IMR-90 (cell line): ENCODE measurements around the gene MNT. TPM values are rescaled to one million over a fixed set of nuclear protein-coding genes. Genes with fewer than 3 reads are reported as not detected.
A peak's percentile ranks its signal among the peaks of the same experiment; 100 is the strongest.

ENCODE experiments used
- ATAC-seq: fragments of 200-7000 bp; cut with Tn5 transposase; 2 replicates; pipeline ENCODE4 v1.9.1; 2020; ENCODE audit warnings: low read depth, mild to moderate bottlenecking, moderate library complexity
- BruUV-seq: library from RNA; stranded (reverse); fragments of 400-500 nt; replicated peaks from 2 replicates; lab custom pipeline; 2021; lab: Mats Ljungman, UMichigan
- CTCF ChIA-PET: fragments of 300-600 bp; formaldehyde crosslinking; extraction: SDS; loops from one replicate; lab custom pipeline; 2021; ENCODE audit warnings: antibody characterized with exemption; lab: Yijun Ruan, JAX
- POLR2A ChIA-PET: fragments of 300-600 bp; sonication (Branson Sonifier 250); formaldehyde crosslinking; loops from one replicate; lab custom pipeline; 2022; ENCODE audit warnings: antibody characterized with exemption; ENCODE audit not compliant: unreplicated experiment; lab: Charles Lee
- DNase-seq: peaks from one replicate; pipeline ENCODE4 v3.0.0; 2013
- H2AFZ ChIP-seq: replicated peaks from 2 replicates; pipeline ENCODE3; 2013; ENCODE audit warnings: low read length, mild to moderate bottlenecking; ENCODE audit not compliant: poor library complexity
- H2AK5ac ChIP-seq: 2 replicates; pipeline ENCODE4 v1.6.1; 2013; ENCODE audit warnings: low read depth, low read length, inconsistent platforms
- H2AK9ac ChIP-seq: replicated peaks from 2 replicates; pipeline ENCODE3; 2013; ENCODE audit warnings: mild to moderate bottlenecking, low read depth, low read length, moderate library complexity; ENCODE audit not compliant: poor library complexity
- H2BK120ac ChIP-seq: 2 replicates; pipeline ENCODE4 v1.6.1; 2013; ENCODE audit warnings: low read depth, low read length, inconsistent platforms
- H2BK15ac ChIP-seq: 3 replicates; pipeline ENCODE4 v1.6.1; 2013; ENCODE audit warnings: low read depth, low read length, inconsistent platforms
- H2BK20ac ChIP-seq: 2 replicates; pipeline ENCODE4 v1.6.1; 2013; ENCODE audit warnings: low read depth, mild to moderate bottlenecking, inconsistent platforms, low read length, moderate library complexity
- H2BK5ac ChIP-seq: 2 replicates; pipeline ENCODE4 v1.6.1; 2013; ENCODE audit warnings: mild to moderate bottlenecking, low read depth, low read length, inconsistent platforms; ENCODE audit not compliant: poor library complexity, severe bottlenecking
- H3K14ac ChIP-seq: replicated peaks from 2 replicates; pipeline ENCODE4 v1.6.1; 2013; ENCODE audit warnings: low read depth, low read length, inconsistent platforms
- H3K18ac ChIP-seq: 2 replicates; pipeline ENCODE4 v1.6.1; 2013; ENCODE audit warnings: low read depth, low read length, control low read depth
- H3K23ac ChIP-seq: 2 replicates; pipeline ENCODE4 v1.6.1; 2013; ENCODE audit warnings: low read depth, low read length, inconsistent platforms
- H3K27ac ChIP-seq: 2 replicates; pipeline ENCODE4 v1.5.1; 2013; ENCODE audit warnings: mild to moderate bottlenecking, control low read depth, low read length; ENCODE audit not compliant: insufficient read depth
- H3K27me3 ChIP-seq: 2 replicates; pipeline ENCODE4 v1.6.1; 2013; ENCODE audit warnings: low read length; ENCODE audit not compliant: control insufficient read depth, insufficient read depth
- H3K36me3 ChIP-seq: 2 replicates; pipeline ENCODE4 v1.6.1; 2013; ENCODE audit warnings: low read length, mixed read lengths; ENCODE audit not compliant: control insufficient read depth, insufficient read depth
- H3K4ac ChIP-seq: 2 replicates; pipeline ENCODE4 v1.6.1; 2013; ENCODE audit warnings: low read depth, low read length, inconsistent platforms
- H3K4me1 ChIP-seq: 2 replicates; pipeline ENCODE4 v1.6.1; 2013; ENCODE audit warnings: low read length, mixed read lengths; ENCODE audit not compliant: control insufficient read depth, insufficient read depth
- H3K4me2 ChIP-seq: 2 replicates; pipeline ENCODE4 v1.6.1; 2013; ENCODE audit warnings: low read depth, mild to moderate bottlenecking, control low read depth, low read length, moderate library complexity
- H3K4me3 ChIP-seq: 2 replicates; pipeline ENCODE4 v1.5.1; 2013; ENCODE audit warnings: low read depth, mild to moderate bottlenecking, control low read depth, low read length, moderate library complexity; ENCODE audit not compliant: insufficient read depth
- H3K56ac ChIP-seq: 2 replicates; pipeline ENCODE4 v1.6.1; 2013; ENCODE audit warnings: low read length, inconsistent platforms; ENCODE audit not compliant: insufficient read depth; ENCODE audit errors: extremely low read depth
- H3K79me1 ChIP-seq, 2 experiments: 2 replicates each; pipeline ENCODE4 v1.6.1; 2013; ENCODE audit warnings: low read length in 2 of 2, inconsistent platforms in 1 of 2, low read depth in 1 of 2
- H3K9ac ChIP-seq: 2 replicates; pipeline ENCODE4 v1.6.1; 2013; ENCODE audit warnings: low read depth, low read length, control low read depth
- H3K9me1 ChIP-seq: 2 replicates; pipeline ENCODE4 v1.6.1; 2013; ENCODE audit warnings: low read length, inconsistent platforms; ENCODE audit not compliant: insufficient read depth
- H3K9me3 ChIP-seq: 2 replicates; pipeline ENCODE4 v1.6.1; 2013; ENCODE audit warnings: low read length; ENCODE audit not compliant: control insufficient read depth, insufficient read depth
- H4K20me1 ChIP-seq: 2 replicates; pipeline ENCODE4 v1.6.1; 2013; ENCODE audit warnings: low read length, inconsistent platforms; ENCODE audit not compliant: insufficient read depth
- H4K5ac ChIP-seq: 2 replicates; pipeline ENCODE4 v1.6.1; 2013; ENCODE audit warnings: mild to moderate bottlenecking, low read depth, low read length, control low read depth
- H4K8ac ChIP-seq, 2 experiments: 2 replicates each; pipeline ENCODE4 v1.6.1; 2013; ENCODE audit warnings: low read depth in 2 of 2, low read length in 2 of 2, control low read depth in 1 of 2, inconsistent platforms in 1 of 2
- H4K91ac ChIP-seq: 2 replicates; pipeline ENCODE4 v1.6.1; 2013; ENCODE audit warnings: low read depth, low read length, inconsistent platforms; ENCODE audit not compliant: insufficient read depth
- CHD1 ChIP-seq: IDR thresholded peaks from 2 replicates; pipeline ENCODE4 v1.6.1; 2012; ENCODE audit warnings: low read depth, low read length, improper control_type of control experiment
- ELK1 ChIP-seq: fragments of 150-350 bp; IDR thresholded peaks from 2 replicates; pipeline ENCODE4 v1.6.1; 2016; ENCODE audit warnings: low read depth, mild to moderate bottlenecking, low read length, moderate library complexity, borderline replicate concordance
- FOS ChIP-seq: fragments of 150-350 bp; IDR thresholded peaks from 2 replicates; pipeline ENCODE4 v1.6.1; 2016; ENCODE audit warnings: low read depth, low read length
- MAFK ChIP-seq: IDR thresholded peaks from 2 replicates; pipeline ENCODE4 v1.6.1; 2012; ENCODE audit warnings: low read depth, low read length, improper control_type of control experiment
- MAZ ChIP-seq: IDR thresholded peaks from 2 replicates; pipeline ENCODE4 v1.6.1; 2012; ENCODE audit warnings: low read depth, mild to moderate bottlenecking, low read length, improper control_type of control experiment, moderate library complexity, borderline replicate concordance
- RCOR1 ChIP-seq: IDR thresholded peaks from 2 replicates; pipeline ENCODE4 v1.6.1; 2012; ENCODE audit warnings: mild to moderate bottlenecking, low read length, improper control_type of control experiment; ENCODE audit not compliant: insufficient replicate concordance
- RFX5 ChIP-seq: IDR thresholded peaks from 2 replicates; pipeline ENCODE4 v1.8.0; 2012; ENCODE audit warnings: low read depth, mild to moderate bottlenecking, low read length, moderate library complexity
- USF2 ChIP-seq: fragments of 150-350 bp; IDR thresholded peaks from 2 replicates; pipeline ENCODE4 v1.6.1; 2017; ENCODE audit warnings: mild to moderate bottlenecking, antibody characterized with exemption, low read length, low read depth
- WGBS, 2 experiments: methylation state at CpG; one replicate each; pipeline versions ENCODE4 v1.1.5 to v1.1.7; 2013; ENCODE audit warnings: missing lambda C conversion rate in 2 of 2; ENCODE audit not compliant: insufficient read length in 1 of 2; ENCODE audit errors: extremely low coverage in 2 of 2; 5-methylcytosine and 5-hydroxymethylcytosine counted together
- dilution Hi-C: fragments of 300-500 bp; cut with HindIII; formaldehyde crosslinking; loops from one replicate; pipeline ENCODE4 v1.14.3; 2018; ENCODE audit warnings: low sequenced_read_pairs; ENCODE audit not compliant: unreplicated experiment
- in situ Hi-C: fragments of 300-500 bp; cut with MboI; formaldehyde crosslinking; loops from 3 replicates; pipeline ENCODE4 v1.14.3; 2019; ENCODE audit warnings: low sequenced_read_pairs, inconsistent platforms, mixed read lengths
- intact Hi-C: fragments of 100-400 bp; cut with micrococcal nuclease; formaldehyde crosslinking; loops from 2 replicates; pipeline ENCODE4 v1.10.0; 2022
- polyA plus RNA-seq, 3 experiments: library from polyadenylated mRNA; depleted of rRNA; stranded (reverse); fragments of >200 nt; gene quantifications; 2 replicates each; pipeline ENCODE4 v1.2.3, GENCODE V29; 2012; ENCODE audit warnings: low replicate concordance in 1 of 3
- total RNA-seq: library from RNA; depleted of rRNA; stranded (reverse); fragments of >200 nt; gene quantifications from 2 replicates; pipeline ENCODE4 v1.2.3, GENCODE V29; 2012

Gene MNT
- total and polyA plus RNA-seq, 2 of the 4 experiments (the other 2 are of a cell fraction), result 1.4 to 8.3 TPM

GRCh38 chr17:2395258-2396181 is 5.3 kb downstream of the MNT start (continued):
- no peak for TF ChIP-seq CHD1
- TF ChIP-seq FOS, result no peak
- TF ChIP-seq MAFK, result no peak

- Histone ChIP-seq H4K5ac (no peak overlapping the region), H2BK20ac (no peak overlapping the region), H4K20me1 (peaks cover 39% of the 10 kb centered on the region), H3K36me3 (no peaks in the 10 kb centered on the region; the same call in 1 of the 2 replicates), H3K4me3 (no peak overlapping the region), H2BK15ac (no peak overlapping the region), H3K9ac (no peak overlapping the region), H3K4ac (no peak overlapping the region), H3K9me1 (peaks cover 20% of the 10 kb centered on the region), H2BK5ac (no peak overlapping the region), H3K9me3 (no peaks in the 10 kb centered on the region), H3K14ac (no peak overlapping the region), H2AK9ac (no peak overlapping the region), H3K4me1 (peaks cover 42% of the 10 kb centered on the region), H3K23ac (no peak overlapping the region), H3K79me1 (peaks cover 25 to 74% of the 10 kb centered on the region in 2 experiments), H3K27ac (no peak overlapping the region; the same call in 1 of the 2 replicates), H2AK5ac (peak overlapping the region; percentile 98; the same call in 1 of the 2 replicates), H4K8ac (no peak overlapping the region), H2AFZ (no peak overlapping the region), H3K18ac (no peak overlapping the region), H2BK120ac (no peak overlapping the region), H3K4me2 (no peak overlapping the region), H3K27me3 (no peaks in the 10 kb centered on the region), H3K56ac (no peak overlapping the region), H4K91ac (peak overlapping the region; percentile 5; the same call in 1 of the 2 replicates)
- dilution Hi-C loops (no loop called here), intact Hi-C loops (no loop called here), in situ Hi-C loops (no loop called here)
- no TSS peak for BruUV-seq
- TF ChIP-seq ELK1 (no peak), MAFK (no peak), MAZ (no peak), CHD1 (no peak), RFX5 (no peak), USF2 (no peak), RCOR1 (no peak), FOS (no peak)
- ATAC-seq (no peak), DNase-seq (no peak)
- CTCF ChIA-PET, result no interaction called here
- WGBS, 2 experiments, result 100% methylated on average over 1 of the region's 16 CpGs; no CpG with 5 or more reads in 1 of the 2 experiments
- POLR2A ChIA-PET, result no interaction called here
Observed at GRCh38 chr17:2394775-2395201, 6.1 kb downstream of the MNT start.
